Neural cell (in vitro differentiated cells): ENCODE measurements around the gene ALKBH8. TPM values are rescaled to one million over a fixed set of nuclear protein-coding genes. Genes with fewer than 3 reads are reported as not detected.

Experiments used
- H2AFZ ChIP-seq: fragments of 200-600, 300-800 bp; sonication (generic), shearing (Covaris generic); 2 replicates; pipeline ENCODE4 v1.6.0; 2014; ENCODE audit warnings: low read depth, mild to moderate bottlenecking, antibody characterized with exemption, low read length, moderate library complexity
- H3F3A ChIP-seq: fragments of 200-600 bp; shearing (Covaris generic); 2 replicates; pipeline ENCODE4 v1.6.1; 2016; ENCODE audit warnings: mild to moderate bottlenecking, moderate library complexity, mixed read lengths, antibody characterized with exemption, low read length; ENCODE audit not compliant: insufficient read depth, poor library complexity, severe bottlenecking
- H3K27ac ChIP-seq: fragments of 200-600, 300-800 bp; sonication (generic), shearing (Covaris generic); 2 replicates; pipeline ENCODE4 v1.5.1; 2014; ENCODE audit warnings: mild to moderate bottlenecking, low read length, moderate library complexity
- H3K27me3 ChIP-seq: fragments of 300-800, 200-600 bp; sonication (generic), shearing (Covaris generic); 2 replicates; pipeline ENCODE4 v1.6.0; 2014; ENCODE audit warnings: mild to moderate bottlenecking, low read depth, low read length, moderate library complexity; ENCODE audit not compliant: insufficient read depth
- H3K36me3 ChIP-seq: fragments of 300-800, 200-600 bp; sonication (generic), shearing (Covaris generic); 2 replicates; pipeline ENCODE4 v1.5.1; 2014; ENCODE audit warnings: mild to moderate bottlenecking, antibody characterized with exemption, low read length, moderate library complexity; ENCODE audit not compliant: insufficient read depth
- H3K4me2 ChIP-seq: fragments of 300-800, 200-600 bp; sonication (generic), shearing (Covaris generic); 2 replicates; pipeline ENCODE4 v1.6.0; 2014; ENCODE audit warnings: mild to moderate bottlenecking, low read length
- H3K4me3 ChIP-seq: fragments of 300-800, 200-600 bp; sonication (generic), shearing (Covaris generic); 2 replicates; pipeline ENCODE4 v1.5.1; 2014; ENCODE audit warnings: mild to moderate bottlenecking, low read length, moderate library complexity
- H3K79me2 ChIP-seq: fragments of 200-600 bp; shearing (Covaris generic); replicated peaks from 2 replicates; pipeline ENCODE4 v1.6.0; 2014; ENCODE audit warnings: mild to moderate bottlenecking, low read length, moderate library complexity; ENCODE audit not compliant: insufficient read depth
- H3K9ac ChIP-seq: fragments of 300-800, 200-600 bp; sonication (generic), shearing (Covaris generic); 2 replicates; pipeline ENCODE4 v1.6.1; 2016; ENCODE audit warnings: mild to moderate bottlenecking, low read length, mixed read lengths
- H3K9me2 ChIP-seq: fragments of 200-600 bp; shearing (Covaris generic); 2 replicates; pipeline ENCODE4 v1.6.1; 2016; ENCODE audit warnings: mild to moderate bottlenecking, low read length, mixed read lengths; ENCODE audit not compliant: insufficient read depth
- H3K9me3 ChIP-seq: fragments of 200-600, 300-800 bp; sonication (generic), shearing (Covaris generic); 2 replicates; pipeline ENCODE4 v1.6.1; 2016; ENCODE audit warnings: mild to moderate bottlenecking, mixed run types, low read length, moderate library complexity, mixed read lengths
- H4K20me1 ChIP-seq: fragments of 200-600 bp; shearing (Covaris generic); 2 replicates; pipeline ENCODE4 v1.6.1; 2016; ENCODE audit warnings: mild to moderate bottlenecking, mixed run types; ENCODE audit not compliant: insufficient read depth
- EP300 ChIP-seq: fragments of 450-650 bp; conservative IDR thresholded peaks from 2 replicates; pipeline ENCODE4 v1.6.1; 2014; ENCODE audit warnings: antibody characterized with exemption, mild to moderate bottlenecking, moderate library complexity; ENCODE audit not compliant: poor library complexity, severe bottlenecking
- EZH2 ChIP-seq: fragments of 200-600, 300-800 bp; shearing (Covaris generic), sonication (generic); IDR thresholded peaks from 2 replicates; pipeline ENCODE4 v1.6.1; 2014; ENCODE audit warnings: antibody characterized with exemption, low read length, borderline replicate concordance, mild to moderate bottlenecking; ENCODE audit not compliant: insufficient read depth, poor library complexity, severe bottlenecking
- MXI1 ChIP-seq: fragments of 450-650 bp; conservative IDR thresholded peaks from 2 replicates; pipeline ENCODE4 v1.6.1; 2014; ENCODE audit warnings: antibody characterized with exemption, mild to moderate bottlenecking; ENCODE audit not compliant: poor library complexity, severe bottlenecking
- POLR2AphosphoS5 ChIP-seq: IDR thresholded peaks from 2 replicates; pipeline ENCODE4 v1.6.1; 2012
- RAD21 ChIP-seq: fragments of 450-650 bp; conservative IDR thresholded peaks from 2 replicates; pipeline ENCODE4 v1.6.1; 2014; ENCODE audit warnings: antibody characterized with exemption, mild to moderate bottlenecking, moderate library complexity
- SMC3 ChIP-seq: fragments of 450-650 bp; conservative IDR thresholded peaks from 2 replicates; pipeline ENCODE4 v1.6.1; 2014; ENCODE audit warnings: antibody characterized with exemption, mild to moderate bottlenecking, moderate library complexity; ENCODE audit not compliant: poor library complexity
- TAF1 ChIP-seq: IDR thresholded peaks from 2 replicates; pipeline ENCODE4 v1.6.1; 2012; ENCODE audit warnings: low read depth
- polyA plus RNA-seq: library from polyadenylated mRNA; depleted of rRNA; stranded (reverse); fragments of >200 nt; gene quantifications from 2 replicates; pipeline ENCODE4 v1.2.3, GENCODE V29; 2014
- TF ChIP-seq, protein P1 (sequence below): fragments of 450-650 bp; IDR thresholded peaks from 2 replicates; pipeline ENCODE4 v1.5.1; 2014; ENCODE audit warnings: antibody characterized with exemption, mild to moderate bottlenecking, moderate library complexity; ENCODE audit not compliant: poor library complexity, severe bottlenecking
- TF ChIP-seq, protein P2 (sequence below): IDR thresholded peaks from 2 replicates; pipeline ENCODE4 v1.6.1; 2012; ENCODE audit warnings: borderline replicate concordance

The ALKBH8 gene
- polyA plus RNA-seq, 1 donor from 2014 or later, result 7.6 TPM

DNA sequence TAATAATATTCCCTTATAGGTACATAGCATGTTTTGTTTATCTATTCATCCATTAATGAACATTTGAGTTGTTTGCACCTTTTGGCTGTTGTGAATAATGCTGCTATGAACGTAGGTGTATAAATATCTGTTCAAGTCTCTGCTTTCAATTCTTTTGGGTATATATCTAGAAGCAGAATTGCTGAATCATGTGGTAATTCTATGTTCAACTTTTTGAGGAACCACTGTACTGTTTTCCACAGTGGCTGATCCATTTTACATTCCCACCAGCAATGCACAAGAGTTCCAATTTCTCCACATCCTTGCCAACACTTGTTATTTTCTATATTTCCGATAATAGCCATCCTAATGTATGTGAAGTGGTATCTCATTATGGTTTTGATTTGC lies 56.7 kb downstream of the ALKBH8 start:
- no peak overlapping the region for H3K4me2 ChIP-seq
- no peaks in the 10 kb centered on the region for H3K79me2 ChIP-seq
- peaks cover 9% of the 10 kb centered on the region for H3K36me3 ChIP-seq
- no peaks in the 10 kb centered on the region for H4K20me1 ChIP-seq
- H3K9me2 ChIP-seq, result no peaks in the 10 kb centered on the region
- no peaks in the 10 kb centered on the region for H3K27me3 ChIP-seq
- H2AFZ ChIP-seq, result no peak overlapping the region
- no peak overlapping the region for H3K9ac ChIP-seq
- no peak overlapping the region for H3K27ac ChIP-seq
- TF ChIP-seq EP300 (no peak), RAD21 (no peak)
- TF ChIP-seq, protein P1, sequence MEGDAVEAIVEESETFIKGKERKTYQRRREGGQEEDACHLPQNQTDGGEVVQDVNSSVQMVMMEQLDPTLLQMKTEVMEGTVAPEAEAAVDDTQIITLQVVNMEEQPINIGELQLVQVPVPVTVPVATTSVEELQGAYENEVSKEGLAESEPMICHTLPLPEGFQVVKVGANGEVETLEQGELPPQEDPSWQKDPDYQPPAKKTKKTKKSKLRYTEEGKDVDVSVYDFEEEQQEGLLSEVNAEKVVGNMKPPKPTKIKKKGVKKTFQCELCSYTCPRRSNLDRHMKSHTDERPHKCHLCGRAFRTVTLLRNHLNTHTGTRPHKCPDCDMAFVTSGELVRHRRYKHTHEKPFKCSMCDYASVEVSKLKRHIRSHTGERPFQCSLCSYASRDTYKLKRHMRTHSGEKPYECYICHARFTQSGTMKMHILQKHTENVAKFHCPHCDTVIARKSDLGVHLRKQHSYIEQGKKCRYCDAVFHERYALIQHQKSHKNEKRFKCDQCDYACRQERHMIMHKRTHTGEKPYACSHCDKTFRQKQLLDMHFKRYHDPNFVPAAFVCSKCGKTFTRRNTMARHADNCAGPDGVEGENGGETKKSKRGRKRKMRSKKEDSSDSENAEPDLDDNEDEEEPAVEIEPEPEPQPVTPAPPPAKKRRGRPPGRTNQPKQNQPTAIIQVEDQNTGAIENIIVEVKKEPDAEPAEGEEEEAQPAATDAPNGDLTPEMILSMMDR, result no peak
- TF ChIP-seq, protein P2, sequence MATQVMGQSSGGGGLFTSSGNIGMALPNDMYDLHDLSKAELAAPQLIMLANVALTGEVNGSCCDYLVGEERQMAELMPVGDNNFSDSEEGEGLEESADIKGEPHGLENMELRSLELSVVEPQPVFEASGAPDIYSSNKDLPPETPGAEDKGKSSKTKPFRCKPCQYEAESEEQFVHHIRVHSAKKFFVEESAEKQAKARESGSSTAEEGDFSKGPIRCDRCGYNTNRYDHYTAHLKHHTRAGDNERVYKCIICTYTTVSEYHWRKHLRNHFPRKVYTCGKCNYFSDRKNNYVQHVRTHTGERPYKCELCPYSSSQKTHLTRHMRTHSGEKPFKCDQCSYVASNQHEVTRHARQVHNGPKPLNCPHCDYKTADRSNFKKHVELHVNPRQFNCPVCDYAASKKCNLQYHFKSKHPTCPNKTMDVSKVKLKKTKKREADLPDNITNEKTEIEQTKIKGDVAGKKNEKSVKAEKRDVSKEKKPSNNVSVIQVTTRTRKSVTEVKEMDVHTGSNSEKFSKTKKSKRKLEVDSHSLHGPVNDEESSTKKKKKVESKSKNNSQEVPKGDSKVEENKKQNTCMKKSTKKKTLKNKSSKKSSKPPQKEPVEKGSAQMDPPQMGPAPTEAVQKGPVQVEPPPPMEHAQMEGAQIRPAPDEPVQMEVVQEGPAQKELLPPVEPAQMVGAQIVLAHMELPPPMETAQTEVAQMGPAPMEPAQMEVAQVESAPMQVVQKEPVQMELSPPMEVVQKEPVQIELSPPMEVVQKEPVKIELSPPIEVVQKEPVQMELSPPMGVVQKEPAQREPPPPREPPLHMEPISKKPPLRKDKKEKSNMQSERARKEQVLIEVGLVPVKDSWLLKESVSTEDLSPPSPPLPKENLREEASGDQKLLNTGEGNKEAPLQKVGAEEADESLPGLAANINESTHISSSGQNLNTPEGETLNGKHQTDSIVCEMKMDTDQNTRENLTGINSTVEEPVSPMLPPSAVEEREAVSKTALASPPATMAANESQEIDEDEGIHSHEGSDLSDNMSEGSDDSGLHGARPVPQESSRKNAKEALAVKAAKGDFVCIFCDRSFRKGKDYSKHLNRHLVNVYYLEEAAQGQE, result no peak
- H3F3A ChIP-seq, result no peaks in the 10 kb centered on the region
- H3K4me3 ChIP-seq, result no peak overlapping the region
- no peaks in the 10 kb centered on the region for H3K9me3 ChIP-seq

DNA sequence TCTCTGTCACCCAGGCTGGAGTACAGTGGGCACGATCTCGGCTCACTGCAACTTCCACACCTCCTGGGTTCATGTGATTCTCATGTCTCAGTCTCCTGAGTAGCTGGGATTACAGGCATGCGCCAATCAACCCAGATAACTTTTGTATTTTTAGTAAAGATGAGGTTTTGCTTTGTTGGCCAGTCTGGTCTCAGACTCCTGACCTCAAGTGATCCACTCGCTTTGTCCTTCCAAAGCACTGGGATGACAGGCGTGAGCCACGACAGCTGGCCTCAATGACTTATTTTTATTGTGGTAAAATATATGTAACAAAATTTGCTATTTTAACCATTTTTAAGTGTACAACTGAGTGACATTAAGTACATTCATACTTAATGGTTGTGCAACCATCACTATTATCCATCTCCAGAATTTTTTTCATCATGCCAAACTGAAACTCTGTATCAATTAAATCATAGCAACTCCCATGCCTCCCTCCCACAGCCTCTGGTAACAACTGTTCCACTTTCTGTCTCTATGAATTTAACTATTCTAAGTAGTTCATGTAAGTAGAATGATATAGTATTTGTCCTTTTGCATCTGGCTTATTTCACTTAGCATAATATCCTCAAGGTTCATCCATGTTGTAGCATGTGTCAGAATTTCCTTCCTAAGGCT lies 57.2 kb downstream of the ALKBH8 start:
- H3F3A ChIP-seq, result no peaks in the 10 kb centered on the region
- H3K27me3 ChIP-seq, result no peaks in the 10 kb centered on the region
- no peak overlapping the region for H3K27ac ChIP-seq
- H3K4me3 ChIP-seq, result no peak overlapping the region
- H3K9me3 ChIP-seq, result no peaks in the 10 kb centered on the region
- no peaks in the 10 kb centered on the region for H4K20me1 ChIP-seq
- TF ChIP-seq MXI1, result no peak
- TF ChIP-seq, protein P1, result no peak
- TF ChIP-seq, protein P2, result no peak
- TF ChIP-seq POLR2AphosphoS5, result no peak
- no peak for TF ChIP-seq SMC3
- TF ChIP-seq EP300, result no peak
- TF ChIP-seq RAD21, result no peak
- TF ChIP-seq EZH2, result no peak
- no peak for TF ChIP-seq TAF1
- H3K79me2 ChIP-seq, result no peaks in the 10 kb centered on the region
- no peak overlapping the region for H3K4me2 ChIP-seq
- no peak overlapping the region for H3K9ac ChIP-seq
- no peak overlapping the region for H2AFZ ChIP-seq
- no peaks in the 10 kb centered on the region for H3K9me2 ChIP-seq
- H3K36me3 ChIP-seq, result peaks cover 11% of the 10 kb centered on the region
